HepG2 (cell line): ENCODE results near the gene GNAS. TPM values are rescaled to one million over a fixed set of nuclear protein-coding genes. Genes with fewer than 3 reads are reported as not detected.

Experiments used
- ATAC-seq: fragments of 200-7000 bp; cut with Tn5 transposase; 3 replicates; pipeline ENCODE4 v1.9.1; 2020; ENCODE audit warnings: mild to moderate bottlenecking, moderate library complexity
- BruUV-seq: library from RNA; stranded (reverse); fragments of 400-500 nt; replicated peaks from 2 replicates; lab custom pipeline; 2021; lab: Mats Ljungman, UMichigan
- CTCF ChIA-PET: fragments of 300-600 bp; formaldehyde crosslinking; extraction: SDS; loops from one replicate; lab custom pipeline; 2021; ENCODE audit warnings: low total read pairs, inconsistent platforms, low intra/inter-chr PET ratio; lab: Yijun Ruan, JAX
- POLR2A ChIA-PET: fragments of 350-600 bp; sonication (Branson Sonifier 250); formaldehyde crosslinking; loops from one replicate; lab custom pipeline; 2020; ENCODE audit warnings: antibody characterized with exemption, inconsistent platforms; lab: Yijun Ruan, JAX
- DNase-seq: peaks from one replicate; pipeline ENCODE4 v3.0.0-alpha.2; 2015; ENCODE audit warnings: low spot score
- FAIRE-seq: peaks from 3 replicates; lab custom pipeline; 2011; peaks lifted over from hg19 to GRCh38; lab: Jason Lieb, UNC
- H2AFZ ChIP-seq: one replicate; pipeline ENCODE4 v1.6.1; 2011; ENCODE audit warnings: low read length, inconsistent platforms
- H3K27ac ChIP-seq: fragments of 300-600 bp; 3 replicates; pipeline ENCODE4 v1.8.0; 2011; ENCODE audit warnings: mixed run types, mild to moderate bottlenecking, mixed read lengths, low read length, inconsistent platforms; ENCODE audit not compliant: insufficient read depth; ENCODE audit errors: extremely low read length
- H3K27me3 ChIP-seq, 2 experiments: fragments of 200-600 bp in 1 of 2; 2 replicates in 1 of 2; 3 replicates in 1 of 2; pipeline versions ENCODE4 v1.6.0 to v1.8.0; 2011; ENCODE audit warnings: low read length in 2 of 2, mild to moderate bottlenecking in 2 of 2, moderate library complexity in 2 of 2, inconsistent platforms in 1 of 2; ENCODE audit not compliant: insufficient read depth in 2 of 2, control insufficient read depth in 1 of 2
- H3K36me3 ChIP-seq, 2 experiments: fragments of 200-600 bp in 1 of 2; replicated peaks in 1 of 2; 2 replicates in 1 of 2; 3 replicates in 1 of 2; pipeline versions ENCODE4 v1.5.1 to v1.8.0; 2011; ENCODE audit warnings: low read length in 2 of 2, inconsistent platforms in 1 of 2; ENCODE audit not compliant: insufficient read depth in 2 of 2, control insufficient read depth in 1 of 2
- H3K4me1 ChIP-seq: 2 replicates; pipeline ENCODE4 v1.5.1; 2012; ENCODE audit warnings: low read length, inconsistent platforms; ENCODE audit not compliant: insufficient read depth
- H3K4me2 ChIP-seq: 2 replicates; pipeline ENCODE4 v1.6.0; 2011; ENCODE audit warnings: low read depth, low read length, inconsistent platforms
- H3K4me3 ChIP-seq, 3 experiments: fragments of 200-600 bp in 1 of 3; sonication (generic), shearing (Covaris generic) in 1 of 3; replicated peaks in 1 of 3; 2 replicates each; pipeline ENCODE4 v1.5.1; 2011 to 2016; ENCODE audit warnings: low read length in 3 of 3, inconsistent platforms in 2 of 3, low read depth in 2 of 3, mild to moderate bottlenecking in 2 of 3, control low read depth in 1 of 3, mixed read lengths in 1 of 3; ENCODE audit not compliant: insufficient read depth in 1 of 3
- H3K79me2 ChIP-seq: one replicate; pipeline ENCODE4 v1.6.1; 2011; ENCODE audit warnings: low read length, inconsistent platforms; ENCODE audit not compliant: insufficient read depth
- H3K9ac ChIP-seq: 2 replicates; pipeline ENCODE4 v1.6.0; 2011; ENCODE audit warnings: mild to moderate bottlenecking, low read depth, low read length, inconsistent platforms; ENCODE audit not compliant: insufficient read depth
- H3K9me3 ChIP-seq: 2 replicates; pipeline ENCODE4 v1.5.1; 2012; ENCODE audit warnings: mild to moderate bottlenecking, low read length
- H4K20me1 ChIP-seq: 2 replicates; pipeline ENCODE4 v1.6.0; 2011; ENCODE audit warnings: inconsistent platforms, mild to moderate bottlenecking, low read length, moderate library complexity; ENCODE audit not compliant: insufficient read depth
- ATF7 ChIP-seq, 2 experiments: fragments of 450-650 bp in 1 of 2; sonication (generic) in 1 of 2; formaldehyde crosslinking in 1 of 2; IDR thresholded peaks; 2 replicates each; pipeline versions ENCODE4 v1.4.0 to v1.6.1; 2016 to 2020; ENCODE audit warnings: antibody characterized with exemption in 1 of 2, mild to moderate bottlenecking in 1 of 2, missing genetic modification reagents in 1 of 2
- CREB1 ChIP-seq, 2 experiments: fragments of 450-650 bp in 1 of 2; IDR thresholded peaks; 2 replicates each; pipeline ENCODE4 v1.6.1; 2016 to 2017; ENCODE audit warnings: control low read depth in 1 of 2, mild to moderate bottlenecking in 1 of 2, missing compliant biosample characterization in 1 of 2, missing genetic modification characterization in 1 of 2
- FOXO1 ChIP-seq: sonication (generic); formaldehyde crosslinking; IDR thresholded peaks from 2 replicates; pipeline ENCODE4 v1.4.0; 2020; ENCODE audit warnings: missing genetic modification reagents
- HOXD1 ChIP-seq: sonication (generic); formaldehyde crosslinking; IDR thresholded peaks from 2 replicates; pipeline ENCODE4 v1.5.0; 2020; ENCODE audit warnings: missing genetic modification reagents
- KAT7 ChIP-seq: IDR thresholded peaks from 2 replicates; pipeline ENCODE4 v1.6.1; 2018; ENCODE audit warnings: borderline replicate concordance, missing compliant biosample characterization
- MEIS2 ChIP-seq: sonication (generic); formaldehyde crosslinking; IDR thresholded peaks from 2 replicates; pipeline ENCODE4 v1.9.0; 2021; ENCODE audit warnings: mild to moderate bottlenecking, missing genetic modification reagents
- POLR2AphosphoS2 ChIP-seq: IDR thresholded peaks from 2 replicates; pipeline ENCODE4 v1.6.1; 2011; ENCODE audit warnings: low read depth, low read length, improper control_type of control experiment
- RBFOX2 ChIP-seq: fragments of 200-400 bp; formaldehyde crosslinking; IDR thresholded peaks from 2 replicates; pipeline ENCODE4 v1.6.1; 2017; ENCODE audit warnings: low read depth, mild to moderate bottlenecking, low read length
- SIN3B ChIP-seq: fragments of 150-350 bp; IDR thresholded peaks from 2 replicates; pipeline ENCODE4 v1.6.1; 2014; ENCODE audit warnings: low read length
- SOX6 ChIP-seq, 2 experiments: fragments of 450-650 bp in 1 of 2; sonication (generic) in 1 of 2; formaldehyde crosslinking in 1 of 2; IDR thresholded peaks; 2 replicates each; pipeline versions ENCODE4 v1.4.0 to v1.6.1; 2017 to 2020; ENCODE audit warnings: antibody characterized with exemption in 1 of 2, mild to moderate bottlenecking in 1 of 2, missing genetic modification reagents in 1 of 2
- ZBTB21 ChIP-seq: sonication (generic); formaldehyde crosslinking; IDR thresholded peaks from 2 replicates; pipeline ENCODE4 v1.4.0; 2020; ENCODE audit warnings: missing genetic modification reagents
- ZFP36L2 ChIP-seq: sonication (generic); formaldehyde crosslinking; IDR thresholded peaks from 2 replicates; pipeline ENCODE4 v1.4.0; 2020; ENCODE audit warnings: missing genetic modification reagents
- ZNF710 ChIP-seq: sonication (generic); formaldehyde crosslinking; IDR thresholded peaks from 2 replicates; pipeline ENCODE4 v1.5.0; 2020; ENCODE audit warnings: mild to moderate bottlenecking, missing genetic modification reagents, borderline replicate concordance
- ZSCAN12 ChIP-seq: sonication (generic); formaldehyde crosslinking; IDR thresholded peaks from 2 replicates; pipeline ENCODE4 v1.9.0; 2021; ENCODE audit warnings: mild to moderate bottlenecking, missing genetic modification reagents
- WGBS: methylation state at CpG from one replicate; pipeline ENCODE4 v1.1.6; 2017; ENCODE audit warnings: low lambda C conversion rate; 5-methylcytosine and 5-hydroxymethylcytosine counted together
- in situ Hi-C: cut with HindIII; loops from 2 replicates; pipeline ENCODE4 v1.10.0; 2017; ENCODE audit warnings: low pct_unique_long_range_greater_than_20kb; ENCODE audit not compliant: extremely low pct_ligation_motif_present
- intact Hi-C: fragments of 100-400 bp; cut with micrococcal nuclease; formaldehyde crosslinking; loops from one replicate; pipeline ENCODE4 v1.10.0; 2022; ENCODE audit not compliant: unreplicated experiment
- polyA plus RNA-seq, 8 experiments: library from polyadenylated mRNA; depleted of rRNA in 3 of 8; stranded (reverse) in 7 of 8; unstranded in 1 of 8; fragments of >200 nt; fragmentation: Illumina TruSeq in 4 of 8; extraction: Trizol in 4 of 8; gene quantifications; 2 replicates each; pipeline versions ENCODE4 v1.2.1 to v1.2.3, GENCODE V29; 2011 to 2016; ENCODE audit warnings: low read depth in 4 of 8, missing spikeins in 1 of 8, mixed read lengths in 1 of 8; ENCODE audit not compliant: insufficient read depth in 1 of 8
- total RNA-seq, 5 experiments: library from RNA; depleted of rRNA; stranded (reverse); fragments of >200 nt; fragmentation: Illumina TruSeq; extraction: Trizol; gene quantifications; 2 replicates each; pipeline ENCODE4 v1.2.3, GENCODE V29; 2016; ENCODE audit warnings: low read depth in 1 of 5

Gene GNAS
- total and polyA plus RNA-seq, 2 of the 13 experiments (the other 11 are each of a cell fraction or from before 2014, with no cell fraction given) = 407 to 1,008 TPM

GRCh38 chr20:58896820-58897219 is 44.3 kb downstream of the GNAS start:
- H4K20me1 ChIP-seq = peaks cover 87% of the 10 kb centered on the region
- no peak for FAIRE-seq
- no peak for ATAC-seq
- intact Hi-C loops (loop anchor here (10.0 kb wide), 1 partner anchor 242 kb away; the partner anchor contains the start of gene STX16), in situ Hi-C loops (no loop called here)
- peaks cover 22 to 60% of the 10 kb centered on the region in 2 experiments for H3K36me3 ChIP-seq
- H3K9ac ChIP-seq = no peak overlapping the region
- TF ChIP-seq SIN3B (no peak), KAT7 (CRISPR knock-in tag) (no peak), FOXO1 (CRISPR knock-in tag) (no peak), ZSCAN12 (CRISPR knock-in tag) (no peak), RBFOX2 (0 out of 2 replicates have a peak, but pooled peaks have one; percentile 10), ZNF710 (CRISPR knock-in tag) (no peak), ATF7 (IDR thresholded peaks at IDR 0.05) (peak; percentile 82), ATF7 (CRISPR knock-in tag; IDR thresholded peaks at IDR 0.05) (no peak), SOX6 (IDR thresholded peaks at IDR 0.05) (no peak), SOX6 (CRISPR knock-in tag; IDR thresholded peaks at IDR 0.05) (no peak), POLR2AphosphoS2 (0 out of 2 replicates have a peak, but pooled peaks have one; percentile 6), ZFP36L2 (no peak), ZBTB21 (CRISPR knock-in tag) (no peak), CREB1 (IDR thresholded peaks at IDR 0.05) (0 out of 2 replicates have a peak, but pooled peaks have one; percentile 24), CREB1 (CRISPR knock-in tag; IDR thresholded peaks at IDR 0.05) (no peak), HOXD1 (CRISPR knock-in tag) (no peak), MEIS2 (CRISPR knock-in tag) (no peak)
- no peak overlapping the region for H3K4me2 ChIP-seq
- H3K4me3 ChIP-seq = no peak overlapping the region
- CTCF ChIA-PET = no interaction called here
- no peak overlapping the region for H3K27ac ChIP-seq
- POLR2A ChIA-PET = interaction anchor here (1.1 kb wide), 1 partner anchor 84 kb away, joined by 3 read pairs; the partner anchor contains the start of gene NELFCD
- no peaks in the 10 kb centered on the region for H3K9me3 ChIP-seq
- WGBS = 95% methylated on average over 3 of the region's 3 CpGs
- DNase-seq = no peak
- H3K79me2 ChIP-seq = peaks cover 96% of the 10 kb centered on the region
- no peak overlapping the region for H2AFZ ChIP-seq
- no peaks in the 10 kb centered on the region; a peak in 1 of 5 replicates for H3K27me3 ChIP-seq
- no TSS peak for BruUV-seq
- H3K4me1 ChIP-seq = peaks cover 34% of the 10 kb centered on the region
